ENCODE results near the gene BAIAP2. TPM values are rescaled to one million over a fixed set of nuclear protein-coding genes. Genes with fewer than 3 reads are reported as not detected.

Gene BAIAP2
- total and polyA plus RNA-seq, 10 of the 15 experiments (the other 5 are each of a cell fraction or from before 2014, with no cell fraction given), result 0.15 to 1.2 (median 0.46) TPM; not detected in 2

GRCh38 chr17:81035521-81036196 lies 708 bp downstream of the BAIAP2 start:
- Histone ChIP-seq H2AFZ (ENCODE audit: control insufficient read depth, low read depth, low read length) (no peak overlapping the region), H3K4me1 (ENCODE audit: control insufficient read depth, insufficient read depth, low read length) (no peaks in the 10 kb centered on the region), H3K4me2 (ENCODE audit: control insufficient read depth, insufficient read depth) (peak overlapping the region; percentile 89; the same call in 1 of the 2 replicates), H3K9me3 (replicated peaks; ENCODE audit: control insufficient read depth, insufficient read depth, low read length) (no peaks in the 10 kb centered on the region), H3K27me3 (replicated peaks in 1 of 2; ENCODE audit: control insufficient read depth in 2 of 2, insufficient read depth in 2 of 2, low read length in 1 of 2) (peaks cover 5 to 11% of the 10 kb centered on the region in 2 experiments), H3K79me2 (ENCODE audit: control insufficient read depth, insufficient read depth, low read length) (no peaks in the 10 kb centered on the region), H3K4me3 (no peak overlapping the region), H4K20me1 (ENCODE audit: control insufficient read depth, insufficient read depth) (no peaks in the 10 kb centered on the region), H3K27ac (ENCODE audit: control insufficient read depth, insufficient read depth) (no peak overlapping the region), H3K9ac (ENCODE audit: control insufficient read depth, insufficient read depth, low read length) (no peak overlapping the region), H3K36me3 (ENCODE audit: control insufficient read depth in 2 of 2, insufficient read depth in 2 of 2, low read length in 1 of 2) (no peaks in the 10 kb centered on the region)
- 28% methylated on average over 45 of the region's 66 CpGs for WGBS (ENCODE audit: insufficient coverage, insufficient replicate concordance, low lambda C conversion rate, missing lambda C conversion rate)
- intact Hi-C loops (cut with micrococcal nuclease; ENCODE audit: unreplicated experiment) (no loop called here), in situ Hi-C loops (cut with MboI) (no loop called here)
- ChIA-PET RAD21 (ENCODE audit: unreplicated experiment) (no interaction called here), POLR2A (no interaction called here), CTCF (no interaction called here), SMC1A (ENCODE audit: uncharacterized antibody, unreplicated experiment) (no interaction called here)
- ATAC-seq (no peak), DNase-seq (ENCODE audit: low read depth, low spot score) (no peak), FAIRE-seq (no peak)
- no peak for TF ChIP-seq ZNF274 (IDR thresholded peaks at IDR 0.05; ENCODE audit: insufficient read depth, insufficient read length)
- TF ChIP-seq SUZ12 (IDR thresholded peaks at IDR 0.05; ENCODE audit: unreplicated experiment), result peak; percentile 75
- no peak for TF ChIP-seq RAD21 (IDR thresholded peaks at IDR 0.05; ENCODE audit: insufficient read depth, low read depth, low read length)
- BruUV-seq (replicated peaks), result no TSS peak

GRCh38 chr17:81036197-81036941 lies 1.4 kb downstream of the BAIAP2 start:
- BruUV-seq (replicated peaks), result no TSS peak
- no peak for FAIRE-seq
- TF ChIP-seq ZNF207 (IDR thresholded peaks at IDR 0.05; ENCODE audit: borderline replicate concordance) (no peak), SMARCA5 (IDR thresholded peaks at IDR 0.05) (no peak), ZBTB33 (IDR thresholded peaks at IDR 0.05) (no peak), SREBF1 (IDR thresholded peaks at IDR 0.05; ENCODE audit: low read length) (no peak), RBBP5 (conservative IDR thresholded peaks at IDR 0.05) (no peak), E2F8 (IDR thresholded peaks at IDR 0.05; ENCODE audit: low read depth, partially characterized antibody) (no peak), RELA (IDR thresholded peaks at IDR 0.05; ENCODE audit: borderline replicate concordance, partially characterized antibody) (no peak), NFIC (IDR thresholded peaks at IDR 0.05; ENCODE audit: low read depth, low read length) (no peak), IRF4 (IDR thresholded peaks at IDR 0.05; ENCODE audit: low read depth, low read length) (no peak), MYB (IDR thresholded peaks at IDR 0.05; ENCODE audit: borderline replicate concordance, low read depth, low read length) (no peak)

More at GRCh38 chr17:81036197-81036941, 1.4 kb downstream of the BAIAP2 start:
- in situ Hi-C loops (cut with MboI) (no loop called here), intact Hi-C loops (cut with micrococcal nuclease; ENCODE audit: unreplicated experiment) (no loop called here)
- ATAC-seq, result no peak
- no peaks in the 10 kb centered on the region for H3K9me3 ChIP-seq (replicated peaks; ENCODE audit: control insufficient read depth, insufficient read depth, low read length)
- H4K20me1 ChIP-seq (ENCODE audit: control insufficient read depth, insufficient read depth), result no peaks in the 10 kb centered on the region
- H3K4me2 ChIP-seq (ENCODE audit: control insufficient read depth, insufficient read depth), result no peak overlapping the region
- ChIA-PET CTCF (no interaction called here), RAD21 (ENCODE audit: unreplicated experiment) (no interaction called here), SMC1A (ENCODE audit: uncharacterized antibody, unreplicated experiment) (no interaction called here), POLR2A (no interaction called here)
- no peak overlapping the region for H3K9ac ChIP-seq (ENCODE audit: control insufficient read depth, insufficient read depth, low read length)
- no peaks in the 10 kb centered on the region for H3K36me3 ChIP-seq (ENCODE audit: control insufficient read depth in 2 of 2, insufficient read depth in 2 of 2, low read length in 1 of 2)
- no peak for DNase-seq (ENCODE audit: low read depth, low spot score)
- no peak overlapping the region for H3K27ac ChIP-seq (ENCODE audit: control insufficient read depth, insufficient read depth)
- WGBS (ENCODE audit: insufficient coverage, insufficient replicate concordance, low lambda C conversion rate, missing lambda C conversion rate), result 65% methylated on average over 24 of the region's 24 CpGs
- no peaks in the 10 kb centered on the region for H3K79me2 ChIP-seq (ENCODE audit: control insufficient read depth, insufficient read depth, low read length)
- H2AFZ ChIP-seq (ENCODE audit: control insufficient read depth, low read depth, low read length), result no peak overlapping the region
- H3K4me1 ChIP-seq (ENCODE audit: control insufficient read depth, insufficient read depth, low read length), result no peaks in the 10 kb centered on the region
- H3K27me3 ChIP-seq (replicated peaks in 1 of 2; ENCODE audit: control insufficient read depth in 2 of 2, insufficient read depth in 2 of 2, low read length in 1 of 2), result peaks cover 5 to 11% of the 10 kb centered on the region in 2 experiments
- H3K4me3 ChIP-seq, result no peak overlapping the region
